Caco-2 (cell line): ENCODE measurements around the gene VPS39. TPM values are rescaled to one million over a fixed set of nuclear protein-coding genes. Genes with fewer than 3 reads are reported as not detected.

Experiments used
- BruUV-seq: library from RNA; stranded (reverse); fragments of 400-500 nt; replicated peaks from 2 replicates; lab custom pipeline; 2021; lab: Mats Ljungman, UMichigan
- CTCF ChIA-PET: fragments of 300-600 bp; sonication (Branson Sonifier 250); formaldehyde crosslinking; loops from one replicate; lab custom pipeline; 2022; ENCODE audit warnings: antibody characterized with exemption; lab: Charles Lee
- POLR2A ChIA-PET: fragments of 300-600 bp; sonication (Branson Sonifier 250); formaldehyde crosslinking; loops from one replicate; lab custom pipeline; 2022; ENCODE audit warnings: antibody characterized with exemption; lab: Charles Lee
- DNase-seq, 2 experiments: peaks; one replicate each; pipeline versions ENCODE4 v3.0.0 to v3.0.0-alpha.2; 2020 to 2022
- H3K27me3 ChIP-seq: replicated peaks from 2 replicates; pipeline ENCODE4 v1.6.0; 2011; ENCODE audit warnings: low read length; ENCODE audit not compliant: control insufficient read depth, insufficient read depth
- H3K36me3 ChIP-seq: 2 replicates; pipeline ENCODE4 v1.5.1; 2011; ENCODE audit warnings: low read length; ENCODE audit not compliant: control insufficient read depth, insufficient read depth
- H3K4me1 ChIP-seq: fragments of 250-450 bp; sonication (Bioruptor Pico); 2 replicates; pipeline ENCODE4 v1.5.1; 2020; ENCODE audit warnings: mild to moderate bottlenecking
- H3K4me3 ChIP-seq: 2 replicates; pipeline ENCODE4 v1.5.1; 2011; ENCODE audit warnings: low read depth, mild to moderate bottlenecking, control low read depth, low read length
- H3K9me3 ChIP-seq: fragments of 250-450 bp; sonication (Bioruptor Pico); 2 replicates; pipeline ENCODE4 v1.5.1; 2020; ENCODE audit warnings: mild to moderate bottlenecking, moderate library complexity
- H3K27ac Mint-ChIP-seq: one replicate; pipeline ENCODE4 v1.8.0; 2022; ENCODE audit warnings: mixed read lengths; ENCODE audit not compliant: unreplicated experiment
- H3K27me3 Mint-ChIP-seq: one replicate; pipeline ENCODE4 v1.8.0; 2022; ENCODE audit warnings: mixed read lengths; ENCODE audit not compliant: insufficient read depth, unreplicated experiment
- H3K36me3 Mint-ChIP-seq: one replicate; pipeline ENCODE4 v1.8.0; 2022; ENCODE audit warnings: mild to moderate bottlenecking, mixed read lengths; ENCODE audit not compliant: insufficient read depth, unreplicated experiment
- H3K4me1 Mint-ChIP-seq: one replicate; pipeline ENCODE4 v1.8.0; 2022; ENCODE audit warnings: low read depth, mixed read lengths; ENCODE audit not compliant: unreplicated experiment
- H3K4me3 Mint-ChIP-seq: one replicate; pipeline ENCODE4 v1.8.0; 2022; ENCODE audit warnings: mild to moderate bottlenecking, moderate library complexity, mixed read lengths; ENCODE audit not compliant: unreplicated experiment
- H3K9me3 Mint-ChIP-seq: one replicate; pipeline ENCODE4 v1.8.0; 2022; ENCODE audit warnings: mixed read lengths; ENCODE audit not compliant: unreplicated experiment
- intact Hi-C: fragments of 100-400 bp; cut with micrococcal nuclease; formaldehyde crosslinking; loops from one replicate; pipeline ENCODE4 v1.10.0; 2022; ENCODE audit not compliant: unreplicated experiment
- total RNA-seq: library from RNA; stranded (reverse); gene quantifications from 2 replicates; pipeline ENCODE4 v1.2.3, GENCODE V29; 2022
- TF ChIP-seq, protein P1 (sequence below), 2 experiments: fragments of 200-600 bp in 1 of 2; IDR thresholded peaks; 1 replicate in 1 of 2; 2 replicates in 1 of 2; pipeline versions ENCODE4 v1.5.1 to v1.8.0; 2011 to 2022; ENCODE audit warnings: antibody characterized with exemption in 1 of 2, control low read depth in 1 of 2, inconsistent platforms in 1 of 2, low read depth in 1 of 2, low read length in 1 of 2, mild to moderate bottlenecking in 1 of 2, moderate library complexity in 1 of 2; ENCODE audit not compliant: insufficient read depth in 1 of 2, severe bottlenecking in 1 of 2, unreplicated experiment in 1 of 2

Gene VPS39
- total RNA-seq, 1 experiment from 2014 or later, result 48.4 TPM

GRCh38 chr15:42157381-42157780, 50.7 kb downstream of the VPS39 start:
- Mint-ChIP-seq H3K9me3 (no peaks in the 10 kb centered on the region), H3K4me3 (no peak overlapping the region), H3K36me3 (peaks cover 27% of the 10 kb centered on the region), H3K27me3 (no peaks in the 10 kb centered on the region), H3K27ac (no peak overlapping the region), H3K4me1 (no peaks in the 10 kb centered on the region)
- H3K4me3 ChIP-seq, result no peak overlapping the region
- no peaks in the 10 kb centered on the region; the same call in 1 of the 2 replicates for H3K36me3 ChIP-seq
- POLR2A ChIA-PET, result no interaction called here
- H3K27me3 ChIP-seq, result no peaks in the 10 kb centered on the region
- TF ChIP-seq, protein P1, sequence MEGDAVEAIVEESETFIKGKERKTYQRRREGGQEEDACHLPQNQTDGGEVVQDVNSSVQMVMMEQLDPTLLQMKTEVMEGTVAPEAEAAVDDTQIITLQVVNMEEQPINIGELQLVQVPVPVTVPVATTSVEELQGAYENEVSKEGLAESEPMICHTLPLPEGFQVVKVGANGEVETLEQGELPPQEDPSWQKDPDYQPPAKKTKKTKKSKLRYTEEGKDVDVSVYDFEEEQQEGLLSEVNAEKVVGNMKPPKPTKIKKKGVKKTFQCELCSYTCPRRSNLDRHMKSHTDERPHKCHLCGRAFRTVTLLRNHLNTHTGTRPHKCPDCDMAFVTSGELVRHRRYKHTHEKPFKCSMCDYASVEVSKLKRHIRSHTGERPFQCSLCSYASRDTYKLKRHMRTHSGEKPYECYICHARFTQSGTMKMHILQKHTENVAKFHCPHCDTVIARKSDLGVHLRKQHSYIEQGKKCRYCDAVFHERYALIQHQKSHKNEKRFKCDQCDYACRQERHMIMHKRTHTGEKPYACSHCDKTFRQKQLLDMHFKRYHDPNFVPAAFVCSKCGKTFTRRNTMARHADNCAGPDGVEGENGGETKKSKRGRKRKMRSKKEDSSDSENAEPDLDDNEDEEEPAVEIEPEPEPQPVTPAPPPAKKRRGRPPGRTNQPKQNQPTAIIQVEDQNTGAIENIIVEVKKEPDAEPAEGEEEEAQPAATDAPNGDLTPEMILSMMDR (IDR thresholded peaks at IDR 0.05; ENCODE audit: insufficient read depth in 1 of 2, low read depth in 1 of 2, low read length in 1 of 2, severe bottlenecking in 1 of 2, unreplicated experiment in 1 of 2), result no peak
- DNase-seq, result no peak
- H3K4me1 ChIP-seq, result peaks cover 17% of the 10 kb centered on the region
- H3K9me3 ChIP-seq, result no peaks in the 10 kb centered on the region
- intact Hi-C loops, result no loop called here
- CTCF ChIA-PET, result no interaction called here
- BruUV-seq, result no TSS peak

DNA sequence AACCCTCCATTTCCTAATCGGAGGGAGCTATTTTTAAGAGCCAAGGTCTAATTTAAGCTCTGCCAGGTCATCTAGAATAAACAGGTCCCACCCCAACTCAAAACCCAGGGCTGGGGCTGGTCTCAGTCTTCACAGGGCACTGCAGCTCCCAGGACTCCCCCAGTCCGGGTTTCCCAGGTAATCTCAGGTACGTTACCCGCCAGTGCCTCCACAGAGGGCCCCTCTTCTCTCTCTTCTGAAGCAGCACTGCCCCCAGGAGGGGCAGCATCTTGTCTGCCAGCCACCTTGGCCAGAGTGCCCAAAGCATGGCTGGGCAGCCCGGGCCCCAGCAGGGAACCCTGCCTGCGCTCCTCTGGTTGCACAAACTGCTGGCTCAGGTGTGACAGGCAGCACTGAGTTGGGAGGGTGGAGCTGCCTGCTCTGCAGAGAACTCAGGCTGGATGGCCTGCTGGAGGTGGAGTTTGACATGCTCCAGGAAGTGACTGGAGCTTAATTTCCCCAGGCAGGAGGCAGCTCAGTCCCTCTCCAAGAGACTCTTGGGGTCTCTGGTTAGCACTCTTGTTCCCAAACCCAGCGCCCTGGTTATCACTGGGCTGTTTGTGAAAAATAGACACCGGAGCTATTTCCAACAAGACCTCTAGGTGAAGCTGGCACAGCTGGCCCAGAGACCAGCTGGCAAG, 51.7 kb downstream of the VPS39 start, which contains the start of gene PLA2G4F:
PLA2G4F (minus strand) TSS at position 394 of the 680 bp plus-strand sequence; CDS start at position 307, 87 bp downstream.
- Histone ChIP-seq H3K27me3 (no peaks in the 10 kb centered on the region), H3K4me1 (peaks cover 17% of the 10 kb centered on the region), H3K9me3 (no peaks in the 10 kb centered on the region), H3K4me3 (0 out of 2 replicates have a peak within 1 kb of the TSS, but pooled peaks have one; percentile 13), H3K36me3 (no peaks in the 10 kb centered on the region)
- peaks cover 18% of the 10 kb centered on the region for H3K36me3 Mint-ChIP-seq
- TF ChIP-seq, protein P1 (IDR thresholded peaks at IDR 0.05; ENCODE audit: insufficient read depth in 1 of 2, low read depth in 1 of 2, low read length in 1 of 2, severe bottlenecking in 1 of 2, unreplicated experiment in 1 of 2), result no peak
- peak; percentile 42 to 63 for DNase-seq
- no peaks in the 10 kb centered on the region for H3K9me3 Mint-ChIP-seq
- POLR2A ChIA-PET, result interaction anchor here (0.5 to 0.6 kb wide), 2 partner anchors 52 to 293 kb away, joined by 3 to 5 read pairs; partner anchors contain the start of gene VPS39
- peak within 1 kb of the TSS; percentile 80 for H3K27ac Mint-ChIP-seq
- no peaks in the 10 kb centered on the region for H3K4me1 Mint-ChIP-seq
- CTCF ChIA-PET, result interaction anchor here (1.1 kb wide), 1 partner anchor 72 kb away, joined by 4 read pairs; no protein-coding TSS in a partner anchor
- H3K27me3 Mint-ChIP-seq, result no peaks in the 10 kb centered on the region
- peak within 1 kb of the TSS; percentile 62 for H3K4me3 Mint-ChIP-seq
- intact Hi-C loops, result no loop called here
- no TSS peak for BruUV-seq

- peaks cover 17% of the 10 kb centered on the region for H3K4me1 ChIP-seq
- DNase-seq, result peak; percentile 76 to 80
- intact Hi-C loops, result no loop called here
- Mint-ChIP-seq H3K9me3 (no peaks in the 10 kb centered on the region), H3K4me1 (no peaks in the 10 kb centered on the region), H3K36me3 (peaks cover 16% of the 10 kb centered on the region), H3K27me3 (no peaks in the 10 kb centered on the region), H3K4me3 (peak overlapping the region; percentile 62), H3K27ac (peak overlapping the region; percentile 80)
- H3K9me3 ChIP-seq, result no peaks in the 10 kb centered on the region
- ChIA-PET POLR2A (interaction anchor here (0.6 kb wide), 1 partner anchor 292 kb away, joined by 5 read pairs; no protein-coding TSS in a partner anchor), CTCF (interaction anchor here (1.1 kb wide), 1 partner anchor 71 kb away, joined by 4 read pairs; no protein-coding TSS in a partner anchor)
- TF ChIP-seq, protein P1 (IDR thresholded peaks at IDR 0.05; ENCODE audit: insufficient read depth in 1 of 2, low read depth in 1 of 2, low read length in 1 of 2, severe bottlenecking in 1 of 2, unreplicated experiment in 1 of 2), result no peak
- H3K36me3 ChIP-seq, result no peaks in the 10 kb centered on the region
- no peaks in the 10 kb centered on the region for H3K27me3 ChIP-seq
- H3K4me3 ChIP-seq, result no peak overlapping the region
- no TSS peak for BruUV-seq
These were observed 52.4 kb downstream of the VPS39 start for GRCh38 chr15:42155546-42156242.
